ENCODE results near the gene POLDIP3.
"Not testable (repeated sequence)": the region's sequence is repeated elsewhere in the genome, so short reads cannot be mapped to it uniquely, and the experiment has no call there.

Gene POLDIP3

DNA sequence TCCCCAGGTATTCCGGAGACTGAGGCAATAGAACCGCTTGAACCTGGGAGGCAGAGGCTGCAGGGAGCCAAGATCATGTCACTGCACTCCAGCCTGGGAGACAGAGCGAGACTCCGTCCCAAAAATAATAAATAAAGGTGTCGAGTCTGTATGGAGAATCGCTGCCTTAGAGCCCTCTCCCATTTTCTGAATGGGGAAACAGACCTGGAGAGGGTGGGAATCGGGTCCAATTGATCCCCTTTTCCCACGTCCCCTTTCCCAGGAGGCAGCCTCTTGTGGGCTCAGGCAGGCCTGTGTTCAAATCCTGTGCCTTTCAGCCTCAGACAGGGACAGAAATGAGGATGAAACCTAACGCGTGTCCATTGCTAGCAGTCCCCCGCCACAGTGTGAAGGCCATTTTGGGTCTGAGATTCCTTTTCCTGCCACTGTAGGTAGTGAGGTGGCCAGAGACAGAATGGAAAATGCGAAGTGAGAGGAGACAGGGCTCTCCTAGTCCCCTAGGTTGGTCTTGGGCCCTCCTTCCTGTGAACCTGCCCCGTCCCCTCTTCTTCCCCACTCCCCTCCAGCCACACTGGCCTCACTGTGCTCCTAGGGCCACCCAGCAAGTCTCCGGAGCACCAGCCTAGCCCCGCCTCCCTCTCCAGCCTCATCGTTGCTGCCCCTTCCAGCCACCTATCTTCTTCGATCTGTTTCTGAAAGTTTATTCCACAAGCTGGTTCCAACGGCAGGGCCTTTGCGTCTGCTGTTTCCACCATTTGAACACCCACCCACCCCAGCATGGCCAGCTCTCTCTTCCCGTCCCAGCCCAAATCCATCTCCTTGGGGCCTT lies 2.7 kb upstream of the POLDIP3 start:
- no peak for DNase-seq

DNA sequence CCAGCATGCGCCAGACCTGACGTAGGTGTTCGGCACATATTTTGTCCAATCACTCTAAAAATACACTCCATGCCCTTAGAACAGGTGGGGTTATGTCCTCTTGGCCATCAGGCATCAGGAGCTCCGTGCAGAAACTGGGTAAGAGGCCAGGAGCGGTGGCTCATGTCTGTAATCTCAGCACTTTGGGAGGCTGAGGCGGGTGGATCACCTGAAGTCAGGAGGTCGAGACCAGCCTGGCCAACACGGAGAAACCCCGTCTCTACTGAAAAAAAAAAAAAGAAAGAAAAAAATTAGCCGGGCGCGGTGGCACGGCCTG lies 1.1 kb upstream of the POLDIP3 start:
- not testable (repeated sequence) for DNase-seq

DNA sequence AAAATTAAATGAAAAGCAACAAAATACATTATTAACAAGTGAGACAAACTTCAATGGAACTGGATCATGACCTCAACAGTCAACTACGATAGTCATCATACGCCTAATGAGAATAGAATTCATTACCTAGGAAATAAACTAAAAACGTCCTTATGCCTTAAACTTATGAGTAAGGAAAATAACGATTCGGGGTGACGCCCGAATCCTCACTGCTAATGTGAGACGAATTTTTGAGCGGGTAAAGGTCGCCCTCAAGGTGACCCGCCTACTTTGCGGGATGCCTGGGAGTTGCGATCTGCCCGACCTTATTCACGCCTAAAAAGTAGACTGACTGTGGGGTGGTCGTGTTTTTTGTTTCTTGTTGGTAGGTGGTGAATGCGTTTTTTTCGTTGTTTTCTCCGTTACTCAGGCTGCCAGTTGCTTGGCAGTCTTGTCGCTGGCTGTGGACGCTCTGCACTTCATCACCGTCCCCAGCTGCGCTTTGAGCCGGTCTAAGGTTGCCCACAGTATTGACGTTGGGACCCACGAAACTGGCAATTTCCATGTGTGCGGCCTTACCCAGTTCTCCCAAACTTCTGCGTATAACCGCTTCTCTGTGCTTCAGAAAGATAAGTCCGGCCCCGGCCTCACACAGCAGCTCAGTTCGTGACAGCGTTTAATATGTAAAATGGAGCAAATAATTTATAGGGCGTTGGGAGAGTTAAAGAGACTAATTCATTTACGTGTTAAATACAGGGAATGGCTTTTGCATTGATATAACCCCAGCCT lies 593 bp upstream of the POLDIP3 start:
- peak; percentile 97 to 99 for DNase-seq

DNA sequence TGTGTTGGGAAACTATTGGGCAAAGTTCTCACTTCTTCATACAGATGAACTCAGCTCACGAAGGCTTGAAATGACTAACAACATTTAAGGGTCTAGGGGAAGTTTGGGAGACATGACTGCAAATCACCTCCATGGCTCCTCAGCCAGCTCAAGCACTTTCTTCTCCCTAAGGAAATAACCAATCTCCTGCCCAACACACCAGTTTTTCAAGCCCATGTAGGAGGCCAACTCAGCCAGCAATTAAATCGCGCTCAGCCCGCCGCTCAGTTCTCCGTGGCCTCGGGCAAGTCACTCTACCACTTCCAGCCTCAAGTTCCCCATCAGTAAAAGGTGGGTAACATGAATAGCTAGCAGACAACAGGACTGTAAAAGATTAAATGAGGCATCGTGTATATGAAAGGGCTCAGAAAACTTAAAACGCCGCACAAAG lies 796 bp downstream of the POLDIP3 start:
- DNase-seq, result no peak

DNA sequence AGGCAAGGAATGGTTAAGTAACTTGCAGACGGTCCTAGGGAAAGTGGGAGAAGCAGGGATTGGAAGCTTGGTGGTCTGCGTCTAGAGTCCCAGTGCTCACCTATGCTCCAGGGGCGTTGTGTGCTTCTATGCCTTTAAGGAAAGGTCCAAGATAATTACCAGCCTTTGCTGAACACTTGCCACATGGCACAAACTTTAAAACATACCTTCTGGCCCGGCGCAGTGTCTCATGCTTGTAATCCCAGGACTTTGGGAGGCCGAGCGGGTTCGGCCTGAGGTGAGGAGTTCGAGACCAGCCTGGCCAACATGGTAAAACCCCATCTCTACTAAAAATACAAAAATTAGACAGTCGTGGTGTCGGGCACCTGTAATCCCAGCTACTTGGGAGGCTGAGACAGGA lies 2.3 kb downstream of the POLDIP3 start:
- no peak for DNase-seq

DNA sequence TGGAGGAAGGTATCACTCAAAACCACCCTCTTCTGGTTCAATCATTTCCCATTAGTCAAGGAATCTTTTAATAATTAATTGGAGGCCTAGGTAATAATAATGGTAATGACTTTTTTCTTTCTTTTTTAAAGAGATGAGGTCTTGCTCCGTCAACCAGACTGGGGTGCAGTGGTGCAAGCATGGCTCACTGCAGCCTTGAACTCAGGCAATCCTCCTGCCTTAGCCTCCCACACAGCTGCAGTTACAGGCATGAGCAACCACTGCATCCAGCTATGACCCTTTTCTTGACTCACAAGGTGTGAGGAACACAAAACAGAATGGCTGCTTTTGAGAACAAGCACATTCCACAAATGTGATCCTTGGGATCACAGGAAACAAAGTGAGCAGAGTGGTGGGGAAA lies 3.6 kb downstream of the POLDIP3 start:
- no peak for DNase-seq

DNA sequence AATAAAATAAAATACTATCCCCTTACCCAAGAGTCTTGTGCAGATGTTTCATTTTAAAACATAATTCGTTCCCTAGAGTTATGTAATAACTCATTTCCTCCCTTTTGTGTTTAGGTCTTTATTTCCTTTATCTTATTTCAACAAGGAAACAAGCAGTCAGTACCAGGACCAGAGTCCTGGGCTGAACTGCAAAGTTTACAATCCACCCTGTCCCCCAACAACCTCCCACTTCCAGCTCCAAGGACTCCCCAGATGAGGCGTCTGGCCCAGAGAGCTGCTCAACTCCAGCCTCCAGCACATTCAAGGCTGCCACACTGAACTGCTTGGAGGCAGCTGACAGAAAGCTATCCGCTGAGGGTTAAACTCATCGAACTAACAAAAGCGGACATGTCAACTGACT lies 4.5 kb downstream of the POLDIP3 start:
- no peak for DNase-seq

DNA sequence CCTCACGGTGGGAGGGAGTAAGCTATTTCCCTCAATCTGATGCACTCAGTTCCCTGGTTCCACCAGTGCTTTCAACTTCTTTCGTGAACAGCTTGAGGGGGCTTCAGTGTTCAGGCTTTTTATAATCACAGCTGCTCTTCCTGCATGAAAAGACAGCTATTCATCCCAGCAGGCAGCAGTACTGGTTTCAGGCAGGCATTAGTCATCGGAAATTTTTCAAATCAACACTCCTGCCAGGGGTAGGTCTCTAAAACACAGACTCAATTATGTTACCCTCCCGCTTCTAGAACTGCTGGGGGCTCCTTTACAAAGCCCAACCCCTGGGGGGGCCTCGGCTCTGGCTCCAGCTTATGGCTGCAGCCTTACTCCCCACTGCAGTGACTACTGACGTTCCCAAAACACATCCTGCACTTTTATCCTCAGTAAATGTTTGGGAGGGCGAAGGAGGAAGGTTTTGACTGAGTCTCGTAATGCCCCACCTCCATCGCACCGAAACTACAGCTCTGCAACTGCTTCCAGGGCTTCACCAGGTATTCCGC lies 5.8 kb downstream of the POLDIP3 start:
- no peak for DNase-seq

DNA sequence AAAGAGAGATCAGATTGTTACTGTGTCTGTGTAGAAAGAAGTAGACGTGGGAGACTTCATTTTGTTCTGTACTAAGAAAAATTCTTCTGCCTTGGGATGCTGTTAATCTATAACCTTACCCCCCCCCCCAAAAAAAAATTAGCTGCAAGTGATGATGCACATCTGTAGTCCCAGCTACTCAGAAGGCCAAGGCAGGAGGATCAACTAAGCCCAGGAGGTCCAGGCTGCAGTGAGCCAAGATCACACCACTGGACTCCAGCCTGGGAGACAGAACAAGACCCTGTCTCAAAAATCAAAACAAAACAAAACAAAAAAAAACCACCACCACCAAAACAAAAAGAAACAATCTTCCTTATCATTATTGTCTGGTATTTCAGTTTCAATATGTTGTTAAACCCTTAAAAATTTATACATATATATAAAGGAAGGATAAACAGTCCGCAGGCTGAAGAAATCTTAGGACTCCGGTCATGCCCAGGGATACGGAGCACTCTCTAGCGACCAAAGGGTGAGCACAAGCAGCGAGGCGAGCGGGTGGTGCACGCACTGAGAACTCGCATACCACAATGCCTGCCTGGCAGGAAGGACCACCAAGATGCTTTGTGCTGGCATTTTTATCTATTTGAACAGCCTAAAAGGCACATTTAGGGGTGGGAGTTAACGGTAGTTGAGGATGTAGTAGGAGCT lies 6.4 kb downstream of the POLDIP3 start:
- no peak for DNase-seq

DNA sequence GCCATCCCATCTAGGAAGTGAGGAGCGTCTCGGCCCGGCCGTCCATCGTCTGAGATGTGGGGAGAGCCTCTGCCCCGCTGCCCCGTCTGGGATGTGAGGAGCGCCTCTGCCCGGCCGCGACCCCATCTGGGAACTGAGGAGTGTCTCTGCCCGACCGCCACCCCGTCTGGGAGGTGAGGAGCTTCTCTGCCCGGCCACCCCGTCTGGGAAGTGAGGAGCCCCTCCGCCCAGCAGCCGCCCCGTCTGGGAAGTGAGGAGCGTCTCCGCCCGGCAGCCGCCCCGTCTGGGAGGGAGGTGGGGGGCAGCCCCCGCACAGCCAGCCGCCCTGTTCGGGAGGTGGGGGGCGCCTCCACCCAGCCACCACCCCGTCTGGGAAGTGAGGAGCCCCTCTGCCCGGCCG lies 7.0 kb downstream of the POLDIP3 start:
- not testable (repeated sequence) for DNase-seq

DNA sequence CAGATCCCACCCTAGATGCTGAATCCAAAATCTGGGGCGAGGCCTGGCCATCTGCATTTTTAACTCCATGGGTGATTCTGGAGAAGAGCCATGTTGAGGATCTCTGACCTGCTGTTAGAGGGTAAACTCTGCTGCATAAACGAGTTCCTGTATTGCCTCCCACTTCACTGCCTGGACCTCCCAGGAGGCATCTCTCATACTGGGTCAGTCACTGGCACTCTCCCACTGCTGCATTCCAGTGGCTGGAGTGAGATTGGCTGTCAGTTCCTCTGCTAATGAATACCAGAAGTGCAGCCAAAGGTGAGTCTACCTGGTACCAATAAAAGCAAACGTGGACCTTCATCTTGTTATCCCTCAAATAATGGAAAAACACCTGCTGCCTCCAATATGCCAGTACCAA lies 10.3 kb downstream of the POLDIP3 start:
- no peak for DNase-seq

DNA sequence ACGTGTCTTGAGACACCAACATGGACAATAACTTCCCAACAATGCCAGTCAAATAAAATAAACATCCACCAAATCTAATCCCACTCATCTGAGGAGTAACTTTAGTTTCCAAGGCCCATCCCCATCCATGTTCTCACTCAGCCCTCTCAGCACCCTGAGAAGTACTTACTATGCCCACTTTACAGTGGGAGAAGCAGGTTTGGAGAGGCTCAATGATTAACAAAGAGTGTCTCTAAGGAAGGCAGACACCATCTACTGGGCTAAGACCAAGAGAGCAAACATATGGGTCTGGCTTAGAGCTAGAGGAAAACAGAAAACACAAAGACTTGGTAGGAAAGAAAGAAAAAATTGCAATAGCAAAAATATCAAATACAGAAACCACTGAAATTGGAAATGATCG lies 11.3 kb downstream of the POLDIP3 start:
- DNase-seq, result no peak

DNA sequence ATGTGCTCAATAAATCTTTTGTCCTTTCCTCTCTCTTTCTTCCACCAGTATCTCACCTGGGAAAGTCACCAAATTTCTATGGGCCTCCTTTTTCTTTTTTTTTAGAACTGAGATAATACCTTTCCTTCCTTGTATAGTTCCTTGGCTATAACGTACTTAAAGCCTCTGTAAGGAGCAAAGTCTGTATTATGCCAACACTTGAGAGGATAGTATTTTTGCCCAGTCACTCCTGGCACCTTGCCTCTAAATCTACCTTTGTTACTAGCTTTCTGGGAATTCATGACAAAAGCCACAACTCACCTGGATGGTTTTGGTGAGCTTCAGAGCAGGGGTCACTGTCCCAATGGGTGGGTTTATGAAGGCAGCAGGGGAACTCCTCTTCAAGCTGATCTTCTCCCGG lies 12.2 kb downstream of the POLDIP3 start:
- no peak for DNase-seq

DNA sequence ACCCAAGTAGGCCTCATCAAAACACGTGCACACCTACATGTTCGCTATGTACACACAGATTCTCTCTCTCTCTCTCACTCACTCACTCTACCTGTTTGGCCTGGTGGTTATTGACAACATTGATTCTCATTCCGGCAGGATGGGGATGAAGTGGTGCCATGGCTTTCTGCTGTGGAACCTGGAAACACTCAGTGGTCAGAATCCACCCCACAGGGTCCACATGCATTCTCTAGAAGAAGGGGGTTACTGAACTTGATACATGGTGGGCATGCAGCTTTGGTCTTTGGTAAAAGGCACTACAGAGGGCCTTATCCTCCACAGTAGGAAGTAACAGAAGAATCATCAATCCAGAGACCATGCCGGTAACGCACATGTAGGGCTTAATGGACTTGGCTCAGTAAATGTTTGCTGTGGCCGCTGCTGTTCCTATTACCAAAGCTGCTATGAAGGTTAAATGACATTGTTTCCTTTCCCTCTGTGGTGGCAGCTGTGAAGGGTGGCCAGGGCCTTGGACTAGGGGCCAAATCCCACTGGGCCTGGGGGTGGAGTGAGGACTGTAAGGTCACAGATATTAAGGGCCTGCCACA lies 12.7 kb downstream of the POLDIP3 start:
- no peak for DNase-seq

DNA sequence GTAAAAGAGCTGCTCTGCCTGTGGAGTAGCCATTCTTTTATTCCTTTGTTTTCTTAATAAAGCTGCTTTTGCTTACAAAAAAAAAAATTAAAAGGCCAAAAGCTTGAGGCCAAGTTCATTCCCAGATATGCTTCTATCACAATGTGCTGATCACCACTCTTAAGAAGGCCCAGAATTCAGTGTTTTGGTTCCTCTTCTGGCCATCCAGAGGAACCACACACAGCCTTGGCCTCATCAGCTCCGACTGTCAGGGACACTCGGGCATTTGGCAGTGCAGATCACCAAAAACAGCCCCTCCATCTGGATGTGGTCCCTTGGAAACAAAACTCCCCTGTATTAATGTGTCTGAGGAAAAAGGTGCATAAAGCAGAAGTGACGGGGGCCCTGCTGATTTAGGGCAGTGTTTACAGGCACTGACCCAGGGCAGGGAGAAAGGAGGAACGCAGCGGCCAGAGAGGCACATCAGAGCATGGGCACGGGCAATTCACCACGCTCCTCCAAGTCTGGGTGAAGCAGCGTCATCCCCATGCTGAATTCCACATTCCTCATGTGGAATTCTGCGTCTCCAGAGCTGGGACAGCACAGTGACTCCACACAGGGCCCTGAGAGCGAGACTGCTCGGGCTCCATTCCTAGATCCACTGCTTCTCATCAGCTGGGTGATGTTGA lies 17.7 kb downstream of the POLDIP3 start:
- no peak for DNase-seq

DNA sequence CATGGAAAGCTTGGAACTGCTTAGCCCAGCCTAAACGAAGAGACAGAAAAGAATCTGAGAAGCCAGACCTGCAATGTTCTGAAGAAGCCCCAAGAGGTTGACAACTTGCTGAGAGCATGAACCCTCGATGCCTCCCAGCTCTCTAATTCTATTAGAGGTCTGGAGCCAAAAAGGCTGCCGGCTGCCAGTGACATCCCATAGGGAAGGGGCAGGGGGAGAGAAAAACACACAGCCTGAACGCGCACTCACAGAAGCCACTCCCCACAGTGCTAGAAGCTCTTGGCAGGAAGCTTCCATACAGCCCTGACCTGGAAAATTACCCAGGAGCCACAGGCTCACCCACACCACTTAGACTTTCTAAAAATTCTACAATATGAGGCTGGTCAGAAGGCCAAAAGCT lies 18.3 kb downstream of the POLDIP3 start:
- DNase-seq, result no peak

DNA sequence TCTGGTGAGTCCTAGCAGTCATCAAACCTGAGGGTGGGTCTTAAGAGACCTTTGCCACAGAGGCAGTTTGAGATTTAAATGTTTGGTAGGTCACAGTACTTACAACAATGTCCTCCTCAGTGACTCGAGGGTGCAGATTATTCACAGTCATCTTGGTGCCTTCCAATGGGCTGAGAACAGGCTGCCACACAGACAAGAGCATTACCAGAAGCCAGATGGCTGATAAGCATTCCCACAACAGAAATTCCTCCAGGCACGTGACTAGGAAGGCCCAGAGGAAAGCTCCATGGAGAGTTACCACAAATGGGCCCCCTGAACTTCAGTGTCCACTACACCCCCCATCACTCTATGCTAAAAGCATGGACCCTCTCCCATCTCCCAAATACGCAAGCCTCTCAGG lies 19.2 kb downstream of the POLDIP3 start:
- no peak for DNase-seq

DNA sequence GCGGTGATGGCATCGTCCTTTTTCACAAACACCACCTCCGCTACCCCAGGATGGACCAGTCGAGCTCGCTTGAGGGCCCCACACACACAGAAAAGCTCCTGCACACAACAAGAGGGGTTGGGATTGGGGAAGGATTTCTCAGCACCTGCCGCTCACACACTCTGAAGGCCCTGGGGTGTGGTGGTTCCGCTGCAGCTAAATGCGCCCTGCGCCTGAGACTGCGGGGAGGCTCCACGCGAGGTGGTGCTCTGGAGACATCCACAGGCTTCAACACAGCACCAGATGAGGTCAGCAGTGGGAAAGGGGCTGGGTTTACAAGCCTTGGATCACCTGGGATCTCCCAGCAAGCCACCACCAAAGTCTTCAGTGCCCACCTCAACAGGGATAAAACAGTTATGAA lies 22.7 kb downstream of the POLDIP3 start:
- no peak for DNase-seq

DNA sequence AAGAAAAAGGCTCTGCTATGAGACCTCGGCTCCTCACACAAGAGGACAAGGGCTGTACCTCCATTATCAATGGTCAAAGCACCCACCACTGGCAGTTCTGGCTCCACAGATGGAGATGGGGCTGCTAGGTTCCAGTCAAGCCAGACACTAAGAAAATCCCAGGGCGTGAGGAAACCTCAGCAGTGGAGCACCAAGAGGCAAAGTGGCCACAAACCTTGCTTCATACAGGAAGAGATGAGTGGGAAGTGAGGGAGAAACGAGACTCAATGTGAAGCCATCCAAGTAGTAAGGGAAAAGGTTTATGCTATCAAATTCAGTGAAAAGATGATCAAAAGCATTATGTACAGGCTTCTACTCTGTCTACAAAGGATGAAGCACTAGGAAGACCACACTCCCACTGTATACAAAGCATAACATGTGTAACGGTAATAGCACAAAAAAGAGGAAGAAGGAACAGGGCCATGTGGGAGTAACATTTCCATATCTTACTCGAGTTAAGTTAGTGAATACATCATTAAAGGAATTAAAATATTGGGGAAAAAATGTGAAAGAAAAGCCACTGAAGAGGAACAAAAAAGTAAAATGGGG lies 27.0 kb downstream of the POLDIP3 start:
- no peak for DNase-seq

DNA sequence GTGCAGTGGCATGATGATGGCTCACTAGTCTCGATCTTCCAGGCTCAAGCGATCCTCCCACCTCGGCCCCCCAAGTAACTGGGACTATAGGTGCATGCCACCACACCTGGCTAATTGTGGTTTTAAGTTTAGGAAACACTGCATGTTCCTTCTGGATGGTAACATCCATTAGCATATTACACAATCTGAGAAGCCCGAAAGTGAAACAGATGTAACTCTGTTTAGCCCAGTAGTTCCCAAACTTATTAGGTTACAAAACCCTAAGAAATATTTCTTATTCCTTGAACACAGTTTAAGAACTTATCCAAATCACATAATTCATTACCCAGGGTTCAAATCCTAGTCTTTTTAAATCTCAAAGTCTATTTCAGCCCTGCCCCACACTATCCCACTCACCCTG lies 28.3 kb downstream of the POLDIP3 start:
- no peak for DNase-seq

DNA sequence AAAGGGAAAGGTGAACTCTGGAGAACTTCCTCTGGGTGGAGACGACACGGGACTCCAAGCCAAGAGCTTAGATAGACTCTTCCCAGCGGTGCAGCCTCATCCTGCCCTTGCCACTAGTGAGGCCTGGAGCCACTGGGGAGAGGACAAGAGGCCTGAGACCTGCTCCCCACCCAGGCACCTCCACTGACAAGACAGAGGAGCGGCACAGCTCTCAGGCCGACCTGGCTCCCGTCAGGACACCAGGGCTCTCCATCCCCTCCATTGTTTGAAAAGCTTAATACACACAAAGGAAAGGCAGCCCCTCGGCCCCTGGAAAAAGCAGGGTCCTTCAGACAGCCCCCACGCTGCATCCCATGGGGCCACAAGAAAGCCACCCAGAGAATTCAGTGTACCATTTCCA lies 29.6 kb downstream of the POLDIP3 start:
- no peak for DNase-seq

DNA sequence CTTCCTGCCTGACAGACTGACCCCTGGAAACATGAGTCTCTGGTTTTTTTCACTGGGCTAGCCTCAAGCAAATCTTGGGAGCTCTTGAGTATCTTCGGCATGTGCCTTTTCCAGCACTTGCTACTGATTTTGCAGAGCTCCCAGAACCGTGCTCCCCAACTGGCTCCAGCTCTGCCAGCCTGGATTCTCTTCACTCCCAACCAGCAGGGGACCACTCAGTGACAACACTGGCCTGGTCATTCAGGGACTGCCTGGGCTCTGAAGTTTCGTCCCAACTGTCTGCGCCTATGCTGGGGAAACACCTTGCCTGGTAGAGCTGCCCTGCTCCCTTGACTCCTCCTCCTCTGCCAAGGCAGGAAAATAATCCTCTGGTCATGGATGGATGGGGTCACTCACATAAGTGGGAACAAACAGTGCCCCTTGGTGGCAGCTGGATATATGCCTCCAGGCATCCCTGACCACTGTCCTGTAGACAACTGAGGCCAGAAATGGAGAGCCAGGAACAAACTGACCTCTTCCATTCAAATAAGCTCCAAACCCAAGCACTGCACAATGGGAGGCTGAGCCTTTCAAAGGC lies 30.2 kb downstream of the POLDIP3 start:
- no peak for DNase-seq

All from NCI-H526 (cell line).